H9 (cell line): Measurements from ENCODE around the gene YY1. TPM values are rescaled to one million over a fixed set of nuclear protein-coding genes. Genes with fewer than 3 reads are reported as not detected.

Experiments used
- DNase-seq: peaks from one replicate; pipeline ENCODE4 v3.0.0-alpha.2; 2017
- H2AFZ ChIP-seq: one replicate; pipeline ENCODE4 v1.6.1; 2013; ENCODE audit warnings: mild to moderate bottlenecking, low read length, control low read depth, moderate library complexity
- H2AK5ac ChIP-seq: 2 replicates; pipeline ENCODE4 v1.6.1; 2013; ENCODE audit warnings: low read length, control low read depth, mixed read lengths; ENCODE audit not compliant: insufficient read length
- H2BK120ac ChIP-seq: one replicate; pipeline ENCODE4 v1.6.1; 2013; ENCODE audit warnings: low read depth, mild to moderate bottlenecking, low read length, control low read depth, inconsistent platforms; ENCODE audit not compliant: poor library complexity, severe bottlenecking
- H2BK12ac ChIP-seq: 2 replicates; pipeline ENCODE4 v1.6.1; 2013; ENCODE audit warnings: low read length, control low read depth, mixed read lengths, low read depth; ENCODE audit not compliant: insufficient read length
- H2BK15ac ChIP-seq: 2 replicates; pipeline ENCODE4 v1.6.1; 2013; ENCODE audit warnings: low read depth, low read length, control low read depth
- H2BK20ac ChIP-seq: one replicate; pipeline ENCODE4 v1.6.1; 2013; ENCODE audit warnings: low read depth, mild to moderate bottlenecking, low read length, control low read depth, inconsistent platforms; ENCODE audit not compliant: poor library complexity, severe bottlenecking
- H2BK5ac ChIP-seq: 2 replicates; pipeline ENCODE4 v1.6.1; 2013; ENCODE audit warnings: low read length, control low read depth, mixed read lengths; ENCODE audit not compliant: insufficient read length
- H3K14ac ChIP-seq: 2 replicates; pipeline ENCODE4 v1.6.1; 2013; ENCODE audit warnings: low read length, control low read depth; ENCODE audit not compliant: insufficient read depth
- H3K18ac ChIP-seq: 2 replicates; pipeline ENCODE4 v1.6.1; 2013; ENCODE audit warnings: low read depth, mild to moderate bottlenecking, mixed read lengths, low read length, control low read depth; ENCODE audit not compliant: insufficient read length
- H3K23ac ChIP-seq: 2 replicates; pipeline ENCODE4 v1.6.1; 2013; ENCODE audit warnings: low read length, control low read depth, mixed read lengths, low read depth; ENCODE audit not compliant: insufficient read length
- H3K23me2 ChIP-seq: 2 replicates; pipeline ENCODE4 v1.6.1; 2013; ENCODE audit warnings: low read depth, mild to moderate bottlenecking, mixed read lengths, low read length, control low read depth; ENCODE audit not compliant: insufficient read length, poor library complexity, severe bottlenecking
- H3K27ac ChIP-seq: 2 replicates; pipeline ENCODE4 v1.5.1; 2013; ENCODE audit warnings: low read length, control low read depth, mixed read lengths, low read depth; ENCODE audit not compliant: insufficient read length
- H3K27me3 ChIP-seq: 2 replicates; pipeline ENCODE4 v1.6.1; 2013; ENCODE audit warnings: low read length, control low read depth, inconsistent platforms; ENCODE audit not compliant: insufficient read depth
- H3K4ac ChIP-seq: 2 replicates; pipeline ENCODE4 v1.6.1; 2013; ENCODE audit warnings: low read depth, mild to moderate bottlenecking, control low read depth, inconsistent platforms, low read length, moderate library complexity
- H3K4me1 ChIP-seq: 2 replicates; pipeline ENCODE4 v1.6.1; 2013; ENCODE audit warnings: low read length, control low read depth, inconsistent platforms; ENCODE audit not compliant: insufficient read depth
- H3K4me2 ChIP-seq: 2 replicates; pipeline ENCODE4 v1.6.1; 2013; ENCODE audit warnings: low read length, control low read depth, mixed read lengths; ENCODE audit not compliant: insufficient read length, insufficient read depth
- H3K56ac ChIP-seq: 2 replicates; pipeline ENCODE4 v1.6.1; 2013; ENCODE audit warnings: low read depth, mild to moderate bottlenecking, mixed read lengths, low read length, control low read depth; ENCODE audit not compliant: insufficient read length
- H3K79me1 ChIP-seq: 2 replicates; pipeline ENCODE4 v1.6.1; 2013; ENCODE audit warnings: low read depth, mild to moderate bottlenecking, moderate library complexity, low read length, control low read depth, inconsistent platforms; ENCODE audit not compliant: insufficient read depth, poor library complexity, severe bottlenecking
- H3K79me2 ChIP-seq: 2 replicates; pipeline ENCODE4 v1.6.1; 2013; ENCODE audit warnings: low read length, control low read depth, inconsistent platforms; ENCODE audit not compliant: insufficient read depth
- H3K9ac ChIP-seq: 2 replicates; pipeline ENCODE4 v1.6.1; 2013; ENCODE audit warnings: low read length, control low read depth, mixed read lengths; ENCODE audit not compliant: insufficient read length; ENCODE audit errors: extremely low read depth
- H3K9me3 ChIP-seq: one replicate; pipeline ENCODE4 v1.6.1; 2013; ENCODE audit warnings: low read depth, low read length, inconsistent platforms; ENCODE audit not compliant: control insufficient read depth
- H3T11ph ChIP-seq: one replicate; pipeline ENCODE4 v1.6.1; 2013; ENCODE audit warnings: mild to moderate bottlenecking, low read length, control low read depth, inconsistent platforms
- H4K20me1 ChIP-seq: one replicate; pipeline ENCODE4 v1.6.1; 2013; ENCODE audit not compliant: control insufficient read depth, insufficient read length, insufficient read depth
- H4K5ac ChIP-seq: 2 replicates; pipeline ENCODE4 v1.6.1; 2013; ENCODE audit warnings: low read depth, mild to moderate bottlenecking, mixed read lengths, low read length, control low read depth; ENCODE audit not compliant: insufficient read length
- H4K8ac ChIP-seq: replicated peaks from 2 replicates; pipeline ENCODE4 v1.6.1; 2013; ENCODE audit warnings: low read length, control low read depth, mixed read lengths, low read depth; ENCODE audit not compliant: insufficient read length
- H4K91ac ChIP-seq: 2 replicates; pipeline ENCODE4 v1.6.1; 2013; ENCODE audit warnings: low read depth, mild to moderate bottlenecking, moderate library complexity, mixed read lengths, low read length, control low read depth; ENCODE audit not compliant: insufficient read length
- H3K27ac Mint-ChIP-seq, 3 experiments: 2 replicates in 2 of 3; 3 replicates in 1 of 3; pipeline ENCODE4 v1.8.0; 2020 to 2021; ENCODE audit warnings: mixed read lengths in 3 of 3, mild to moderate bottlenecking in 1 of 3, moderate library complexity in 1 of 3
- H3K27me3 Mint-ChIP-seq: 2 replicates; pipeline ENCODE4 v1.8.0; 2021; ENCODE audit warnings: low read depth, mild to moderate bottlenecking, moderate library complexity, mixed read lengths
- H3K36me3 Mint-ChIP-seq, 3 experiments: 2 replicates in 2 of 3; 3 replicates in 1 of 3; pipeline ENCODE4 v1.8.0; 2020 to 2021; ENCODE audit warnings: low read depth in 3 of 3, mixed read lengths in 3 of 3; ENCODE audit not compliant: insufficient read depth in 1 of 3
- H3K4me1 Mint-ChIP-seq, 2 experiments: 2 replicates each; pipeline ENCODE4 v1.8.0; 2020; ENCODE audit warnings: mixed read lengths in 2 of 2
- H3K4me3 Mint-ChIP-seq, 2 experiments: 2 replicates in 1 of 2; 3 replicates in 1 of 2; pipeline ENCODE4 v1.8.0; 2020 to 2021; ENCODE audit warnings: mild to moderate bottlenecking in 2 of 2, mixed read lengths in 2 of 2, moderate library complexity in 1 of 2
- H3K9me3 Mint-ChIP-seq, 2 experiments: 2 replicates in 1 of 2; 3 replicates in 1 of 2; pipeline ENCODE4 v1.8.0; 2020; ENCODE audit warnings: mild to moderate bottlenecking in 2 of 2, mixed read lengths in 2 of 2, moderate library complexity in 1 of 2
- WGBS: extraction: QIAGEN DNeasy Blood & Tissue Kit; methylation state at CpG from one replicate; pipeline ENCODE4 v1.1.7; 2013; ENCODE audit warnings: missing lambda C conversion rate, low lambda C conversion rate, mixed read lengths; ENCODE audit not compliant: insufficient read length; ENCODE audit errors: extremely low coverage; 5-methylcytosine and 5-hydroxymethylcytosine counted together
- total RNA-seq: library from RNA; stranded (reverse); gene quantifications from 2 replicates; pipeline ENCODE4 v1.2.1, GENCODE V29; 2021
- TF ChIP-seq, protein P1 (sequence below): fragments of 200-600 bp; sonication (generic); conservative IDR thresholded peaks from 3 replicates; pipeline ENCODE4 v1.8.0; 2021; ENCODE audit warnings: antibody characterized with exemption, mild to moderate bottlenecking

YY1 gene
- total RNA-seq, 1 experiment from 2014 or later = 103 TPM

DNA sequence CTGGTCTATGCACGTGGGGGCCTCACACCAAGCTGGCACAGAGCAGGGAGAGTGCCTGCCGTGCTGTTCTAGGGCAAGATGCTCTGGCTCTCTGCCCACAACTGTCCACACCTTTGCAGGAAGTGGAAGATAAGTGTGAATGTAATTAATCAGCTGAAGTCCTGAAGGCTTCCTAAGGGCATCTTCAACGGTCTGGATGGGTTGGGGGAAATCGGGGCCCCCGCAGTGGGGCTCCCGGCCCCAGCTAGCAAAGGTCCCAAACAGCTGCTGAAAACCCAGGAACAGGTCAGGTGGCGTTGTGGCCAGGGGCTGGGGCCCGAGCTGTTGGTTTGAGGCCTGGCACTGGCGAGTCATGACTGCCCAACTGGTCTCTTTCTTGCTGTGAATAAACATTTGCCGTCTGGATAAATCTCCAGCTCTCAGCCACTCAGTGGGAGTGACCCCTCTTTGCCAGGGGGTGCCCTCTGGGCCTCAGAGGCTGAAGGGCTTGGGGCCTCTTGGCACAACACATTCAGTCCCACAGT lies 74.0 kb downstream of the YY1 start:
- Histone ChIP-seq H2BK20ac (no peak overlapping the region), H2AK5ac (no peak overlapping the region), H3K23me2 (no peaks in the 10 kb centered on the region), H3K4ac (no peak overlapping the region), H2BK15ac (no peak overlapping the region), H3T11ph (no peak overlapping the region), H2BK12ac (no peak overlapping the region), H2AFZ (no peak overlapping the region), H3K23ac (no peak overlapping the region), H3K14ac (no peak overlapping the region), H4K8ac (no peak overlapping the region), H4K91ac (no peak overlapping the region), H4K20me1 (no peaks in the 10 kb centered on the region), H3K4me1 (no peaks in the 10 kb centered on the region), H4K5ac (no peak overlapping the region), H3K56ac (no peak overlapping the region), H2BK5ac (no peak overlapping the region), H3K9ac (no peak overlapping the region), H2BK120ac (no peak overlapping the region), H3K9me3 (no peaks in the 10 kb centered on the region), H3K4me2 (no peak overlapping the region), H3K79me2 (no peaks in the 10 kb centered on the region), H3K79me1 (no peaks in the 10 kb centered on the region), H3K18ac (no peak overlapping the region), H3K27me3 (no peaks in the 10 kb centered on the region; the same call in 1 of the 2 replicates), H3K27ac (no peak overlapping the region)
- Mint-ChIP-seq H3K36me3 (no peaks in the 10 kb centered on the region; a peak in 1 of 7 replicates), H3K27me3 (no peaks in the 10 kb centered on the region; the same call in 1 of the 2 replicates), H3K4me3 (no peak overlapping the region), H3K9me3 (no peaks in the 10 kb centered on the region), H3K27ac (no peak overlapping the region), H3K4me1 (peaks cover 37 to 51% of the 10 kb centered on the region in 2 experiments)
- TF ChIP-seq, protein P1, sequence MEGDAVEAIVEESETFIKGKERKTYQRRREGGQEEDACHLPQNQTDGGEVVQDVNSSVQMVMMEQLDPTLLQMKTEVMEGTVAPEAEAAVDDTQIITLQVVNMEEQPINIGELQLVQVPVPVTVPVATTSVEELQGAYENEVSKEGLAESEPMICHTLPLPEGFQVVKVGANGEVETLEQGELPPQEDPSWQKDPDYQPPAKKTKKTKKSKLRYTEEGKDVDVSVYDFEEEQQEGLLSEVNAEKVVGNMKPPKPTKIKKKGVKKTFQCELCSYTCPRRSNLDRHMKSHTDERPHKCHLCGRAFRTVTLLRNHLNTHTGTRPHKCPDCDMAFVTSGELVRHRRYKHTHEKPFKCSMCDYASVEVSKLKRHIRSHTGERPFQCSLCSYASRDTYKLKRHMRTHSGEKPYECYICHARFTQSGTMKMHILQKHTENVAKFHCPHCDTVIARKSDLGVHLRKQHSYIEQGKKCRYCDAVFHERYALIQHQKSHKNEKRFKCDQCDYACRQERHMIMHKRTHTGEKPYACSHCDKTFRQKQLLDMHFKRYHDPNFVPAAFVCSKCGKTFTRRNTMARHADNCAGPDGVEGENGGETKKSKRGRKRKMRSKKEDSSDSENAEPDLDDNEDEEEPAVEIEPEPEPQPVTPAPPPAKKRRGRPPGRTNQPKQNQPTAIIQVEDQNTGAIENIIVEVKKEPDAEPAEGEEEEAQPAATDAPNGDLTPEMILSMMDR = no peak
- no peak for DNase-seq
- WGBS = no CpG with 5 or more reads among the region's 10 CpGs
